D341Med (cell line): Measurements from ENCODE around the gene DDX1.
A peak's percentile ranks its signal among the peaks of the same experiment; 100 is the strongest.
"Not testable (repeated sequence)": the region's sequence is repeated elsewhere in the genome, so short reads cannot be mapped to it uniquely, and the experiment has no call there.

Experiments used
- DNase-seq: peaks from one replicate; pipeline ENCODE4 v3.0.0; 2012; ENCODE audit warnings: low spot score

The DDX1 gene

GRCh38 chr2:15595936-15596335 is 4.3 kb downstream of the DDX1 start:
- DNase-seq, result no peak

DNA sequence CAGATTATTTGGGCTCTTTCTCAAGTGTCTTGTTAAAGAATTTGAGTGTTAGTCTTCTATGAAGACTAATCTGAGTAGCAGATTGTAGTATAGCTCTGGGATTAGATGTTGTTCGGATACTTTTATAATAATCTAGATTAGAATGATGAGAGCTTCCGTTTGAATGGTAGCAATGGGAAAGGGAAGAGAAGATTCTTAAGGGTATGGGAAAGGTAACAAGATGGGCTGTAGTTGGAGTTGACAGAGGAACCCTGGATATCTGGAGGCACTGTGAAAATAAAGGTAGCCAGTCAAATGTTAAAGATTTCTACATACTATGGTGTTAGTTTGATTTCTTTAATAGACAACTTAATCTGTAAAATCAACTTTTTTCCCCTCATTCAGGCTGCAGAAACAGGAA is 4.7 kb downstream of the DDX1 start:
- DNase-seq, result no peak

GRCh38 chr2:15596968-15597367 is 5.3 kb downstream of the DDX1 start:
- no peak for DNase-seq

GRCh38 chr2:15599994-15600393 is 8.3 kb downstream of the DDX1 start:
- no peak for DNase-seq

DNA sequence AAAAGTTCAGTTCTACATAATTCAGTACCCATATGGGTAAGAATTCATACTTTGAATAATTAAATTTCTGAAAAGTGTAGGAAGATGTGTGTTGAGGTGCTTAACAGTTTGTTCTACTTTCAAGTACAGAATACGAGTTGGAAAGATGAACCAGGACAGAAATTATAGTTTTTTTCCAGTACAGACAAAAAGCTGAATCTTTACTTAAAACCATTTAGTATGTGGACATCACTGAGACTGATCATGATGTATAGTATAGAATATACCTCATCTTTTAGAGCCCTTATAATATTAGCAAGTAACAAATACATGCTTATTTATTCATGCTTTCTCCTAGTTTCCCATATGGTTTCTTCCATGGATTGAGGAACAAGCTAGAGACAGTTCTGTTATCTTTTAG is 10.0 kb downstream of the DDX1 start:
- no peak for DNase-seq

DNA sequence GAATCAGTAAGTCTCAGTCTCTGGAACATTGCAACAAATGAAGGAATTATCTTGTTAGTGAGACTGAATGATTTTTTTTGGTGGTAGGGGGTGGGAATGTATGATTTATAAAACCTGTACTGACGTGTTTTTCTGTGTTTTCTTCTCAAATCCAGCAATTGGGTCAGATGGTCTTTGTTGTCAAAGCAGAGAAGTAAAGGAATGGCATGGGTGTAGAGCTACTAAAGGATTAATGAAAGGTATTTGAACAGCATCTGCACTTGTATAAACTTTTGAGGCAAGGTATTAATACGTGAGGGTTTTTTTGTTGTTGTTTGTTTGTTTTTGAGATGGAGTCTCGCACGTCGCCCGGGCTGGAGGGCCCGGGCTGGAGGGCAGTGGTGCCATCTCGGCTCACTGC is 10.7 kb downstream of the DDX1 start:
- no peak for DNase-seq

- no peak for DNase-seq
Measured at GRCh38 chr2:15603044-15603765, 11.5 kb downstream of the DDX1 start.

- DNase-seq, result no peak
Measured at GRCh38 chr2:15603948-15604347, 12.3 kb downstream of the DDX1 start.

GRCh38 chr2:15605721-15606120 is 14.1 kb downstream of the DDX1 start:
- DNase-seq, result no peak

DNA sequence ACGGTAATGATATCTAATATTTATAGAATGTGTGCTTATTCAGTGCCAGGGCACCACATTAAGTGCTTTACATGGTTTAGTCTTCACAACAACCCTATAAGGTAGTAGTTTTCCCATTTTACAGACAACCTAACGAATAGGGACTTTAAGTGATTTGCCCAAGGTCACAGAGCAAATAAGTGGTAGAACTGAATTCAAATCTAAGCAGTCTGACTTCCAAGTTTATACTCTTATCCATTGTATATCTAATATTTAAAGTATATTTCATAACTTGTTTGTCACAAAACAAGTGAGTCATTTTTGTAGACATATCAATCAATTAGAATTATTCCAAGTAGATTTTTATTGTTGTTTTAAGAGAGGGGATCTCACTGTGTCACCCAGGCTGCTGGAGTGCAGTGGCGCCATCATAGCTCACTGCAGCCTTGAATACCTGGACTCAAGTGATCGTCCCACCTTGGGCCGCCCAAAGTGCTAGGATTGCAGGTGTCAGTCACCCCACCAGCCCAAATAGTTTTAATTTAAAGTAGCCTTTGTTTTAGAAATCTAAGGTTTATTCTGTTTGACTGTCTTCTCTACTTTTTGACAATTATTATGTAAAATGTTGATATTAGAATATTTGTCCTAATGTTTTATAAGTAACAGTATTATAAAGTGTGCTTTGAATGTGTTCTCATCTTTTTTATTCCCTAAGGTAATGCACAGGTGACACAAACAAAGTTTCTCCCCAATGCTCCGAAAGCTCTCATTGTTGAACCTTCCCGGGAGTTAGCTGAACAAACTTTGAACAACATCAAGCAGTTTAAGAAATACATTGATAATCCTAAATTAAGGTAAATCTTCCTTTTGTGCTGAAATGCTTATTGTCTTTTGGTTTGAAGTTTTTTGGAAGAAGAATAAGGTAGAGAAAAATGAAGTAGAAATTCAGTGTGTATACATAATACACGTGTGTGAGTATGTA is 15.1 kb downstream of the DDX1 start:
- DNase-seq, result no peak

GRCh38 chr2:15607709-15608391 is 16.2 kb downstream of the DDX1 start:
- DNase-seq, result no peak

- no peak for DNase-seq
Measured at GRCh38 chr2:15608392-15608761, 16.7 kb downstream of the DDX1 start.

DNA sequence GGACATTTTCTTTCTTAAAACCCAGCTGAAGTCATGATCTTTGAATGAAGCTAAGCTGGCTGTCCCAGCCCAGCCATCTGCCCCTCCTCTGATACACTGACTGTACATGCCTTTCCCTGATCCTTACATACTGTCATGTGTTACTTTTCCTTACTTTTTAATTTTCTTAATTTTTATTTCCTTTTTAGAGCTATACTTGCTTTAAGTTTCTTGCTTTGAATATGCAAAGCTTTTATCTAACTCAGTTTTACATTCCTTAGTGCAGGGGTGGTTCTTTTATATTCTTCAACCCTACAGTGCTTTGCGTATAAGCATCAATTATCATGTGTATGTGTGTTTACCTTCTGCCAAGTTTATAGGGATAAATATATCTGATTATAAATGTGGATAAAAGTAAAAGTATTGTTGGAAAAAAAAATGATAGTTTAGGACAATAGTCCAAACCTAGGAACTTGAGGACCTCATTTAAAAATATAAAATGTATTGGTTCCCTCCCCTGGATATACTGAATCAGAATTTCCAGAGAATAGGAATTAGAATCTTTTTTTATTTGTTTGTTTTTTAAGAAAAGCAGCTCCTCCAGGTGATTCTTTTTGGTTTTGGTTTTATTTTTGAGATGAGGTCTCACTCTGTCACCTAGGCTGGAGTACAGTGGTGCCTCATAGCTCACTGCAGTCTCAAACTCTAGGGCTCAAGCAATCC is 17.8 kb downstream of the DDX1 start:
- DNase-seq, result peak; percentile 30

DNA sequence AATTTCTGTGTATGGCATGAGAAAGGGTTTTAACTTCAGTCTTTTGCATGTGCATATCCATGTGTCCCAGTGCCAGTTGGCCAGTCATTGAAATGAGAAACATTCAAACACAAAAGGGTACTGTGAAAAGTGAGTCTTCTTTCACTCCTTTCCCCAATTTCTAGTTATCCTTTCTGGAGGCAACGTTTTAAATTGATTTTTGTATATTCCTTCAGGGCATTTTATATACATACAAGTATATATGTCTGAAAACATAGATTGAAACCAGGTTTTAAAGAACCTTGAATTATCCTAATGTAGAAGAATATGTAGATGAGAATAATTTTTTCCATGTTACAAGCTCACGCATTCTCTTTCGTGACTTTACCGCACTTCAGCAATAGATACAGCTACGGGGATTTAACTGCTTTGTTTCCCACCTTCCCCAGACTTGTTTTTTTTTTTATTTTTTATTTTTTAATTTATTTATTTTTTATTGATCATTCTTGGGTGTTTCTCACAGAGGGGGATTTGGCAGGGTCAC is 18.8 kb downstream of the DDX1 start:
- no peak for DNase-seq

DNA sequence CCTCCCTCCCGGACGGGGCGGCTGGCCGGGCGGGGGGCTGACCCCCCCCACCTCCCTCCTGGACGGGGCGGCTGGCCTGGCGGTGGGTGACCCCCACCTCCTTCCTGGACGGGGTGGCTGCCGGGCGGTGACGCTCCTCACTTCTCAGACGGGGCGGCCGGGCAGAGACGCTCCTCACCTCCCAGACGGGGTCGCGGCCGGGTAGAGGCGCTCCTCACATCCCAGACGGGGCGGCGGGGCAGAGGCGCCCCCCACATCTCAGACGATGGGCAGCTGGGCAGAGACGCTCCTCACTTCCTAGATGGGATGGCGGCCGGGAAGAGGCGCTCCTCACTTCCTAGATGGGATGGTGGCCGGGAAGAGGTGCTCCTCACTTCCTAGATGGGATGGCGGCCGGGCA is 20.4 kb downstream of the DDX1 start:
- DNase-seq, result not testable (repeated sequence)

DNA sequence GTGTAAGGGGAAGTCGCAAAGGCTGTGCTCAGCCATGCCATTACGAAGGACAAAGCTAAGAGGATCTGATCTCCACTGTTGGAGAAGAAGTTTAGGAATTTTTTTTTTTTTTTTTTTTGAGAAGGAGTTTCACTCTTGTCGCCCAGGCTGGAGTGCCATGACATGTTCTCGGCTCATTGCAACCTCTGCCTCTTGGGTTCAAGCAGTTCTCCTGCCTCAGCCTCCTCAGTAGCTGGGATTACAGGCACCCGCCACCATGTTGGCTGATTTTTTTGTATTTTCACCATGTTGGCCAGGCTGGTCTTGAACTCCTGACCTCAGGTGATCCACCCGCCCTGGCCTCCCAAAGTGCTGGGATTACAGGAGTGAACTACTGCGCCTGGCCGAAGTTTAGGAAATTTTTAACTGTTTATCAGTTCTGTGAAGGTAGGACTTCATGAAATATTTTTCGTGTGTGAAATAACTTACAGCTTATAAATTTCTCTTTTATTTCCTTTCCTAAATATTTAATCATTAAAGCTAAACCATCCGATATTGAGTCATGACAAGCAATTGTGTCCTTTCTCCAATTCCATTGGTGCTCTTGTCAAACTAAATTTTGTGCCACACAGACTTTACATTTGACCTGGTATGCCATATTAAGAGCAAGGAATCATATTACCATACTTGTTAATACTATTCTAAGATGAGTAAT is 22.2 kb downstream of the DDX1 start:
- no peak for DNase-seq

DNA sequence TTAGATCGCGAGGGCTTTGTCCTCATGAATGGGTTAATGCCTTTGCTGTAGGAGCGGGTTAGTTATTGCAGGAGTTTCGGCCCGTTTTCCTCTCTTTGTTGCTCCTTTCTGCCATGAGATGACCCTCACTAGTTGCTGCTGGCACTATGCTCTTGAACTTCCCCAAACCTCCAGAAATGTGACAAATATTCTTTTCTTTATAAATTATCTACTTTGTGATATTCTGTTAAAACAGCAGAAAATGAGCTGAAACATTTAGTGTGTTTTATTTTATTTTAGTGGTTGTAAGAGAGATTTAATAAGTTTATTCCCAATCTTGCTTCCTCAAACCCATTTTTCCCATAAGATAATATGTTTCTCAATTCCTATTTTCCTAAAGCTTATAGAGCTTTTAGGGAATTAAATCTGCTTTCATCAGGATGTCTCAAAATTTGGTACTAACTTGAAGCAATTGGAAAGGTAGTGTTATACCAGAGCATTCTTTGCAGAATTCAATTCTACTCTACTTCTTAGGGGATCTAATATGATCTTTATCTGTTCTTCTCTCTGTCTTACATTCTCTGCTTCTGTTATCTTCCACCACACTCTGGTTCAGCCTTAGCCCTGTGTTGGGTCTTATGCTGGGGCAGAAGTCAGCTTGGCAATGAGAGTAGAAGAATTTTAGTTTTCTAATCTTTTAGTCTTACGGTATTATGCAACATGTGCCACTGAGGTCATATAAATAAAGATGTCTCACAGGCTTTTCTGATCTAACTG is 23.1 kb downstream of the DDX1 start:
- no peak for DNase-seq

DNA sequence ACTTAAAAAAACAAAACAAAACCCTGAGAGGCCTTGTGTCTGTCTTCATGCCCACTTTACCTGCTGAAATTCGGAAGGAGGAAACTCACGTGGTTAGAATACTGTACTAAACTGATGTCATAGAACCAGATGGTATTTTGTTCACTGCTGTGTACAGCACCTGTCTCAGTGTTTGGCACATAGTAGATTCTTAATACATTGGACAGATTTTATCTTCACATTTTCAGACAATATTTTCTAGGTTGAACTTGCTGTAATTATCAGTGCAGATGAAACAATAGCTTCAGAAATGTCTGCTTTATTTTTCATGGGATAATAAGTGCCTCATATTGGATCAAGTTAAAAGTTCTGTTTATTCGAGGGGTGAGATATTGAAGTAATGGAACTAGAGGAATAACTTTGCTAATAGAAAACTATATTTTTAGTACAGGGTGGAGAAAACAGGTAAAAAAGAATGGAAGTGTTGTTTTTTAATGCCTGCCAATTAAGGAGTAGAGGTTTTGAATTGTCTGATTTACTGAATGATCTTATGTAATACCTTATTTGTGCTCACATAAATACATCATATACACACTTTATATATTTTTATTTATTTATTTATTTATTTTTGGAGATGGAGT is 23.7 kb downstream of the DDX1 start:
- DNase-seq, result no peak

GRCh38 chr2:15616429-15616828 is 24.8 kb downstream of the DDX1 start:
- DNase-seq, result no peak
